ELF-1 (cell line): Measurements from ENCODE around the gene PRKAG2.
A peak's percentile ranks its signal among the peaks of the same experiment; 100 is the strongest.
"Not testable (repeated sequence)": the region's sequence is repeated elsewhere in the genome, so short reads cannot be mapped to it uniquely, and the experiment has no call there.

Experiments used
- DNase-seq: peaks from one replicate; pipeline ENCODE4 v3.0.0-alpha.2; 2016; ENCODE audit warnings: low read depth, low spot score

Gene PRKAG2

DNA sequence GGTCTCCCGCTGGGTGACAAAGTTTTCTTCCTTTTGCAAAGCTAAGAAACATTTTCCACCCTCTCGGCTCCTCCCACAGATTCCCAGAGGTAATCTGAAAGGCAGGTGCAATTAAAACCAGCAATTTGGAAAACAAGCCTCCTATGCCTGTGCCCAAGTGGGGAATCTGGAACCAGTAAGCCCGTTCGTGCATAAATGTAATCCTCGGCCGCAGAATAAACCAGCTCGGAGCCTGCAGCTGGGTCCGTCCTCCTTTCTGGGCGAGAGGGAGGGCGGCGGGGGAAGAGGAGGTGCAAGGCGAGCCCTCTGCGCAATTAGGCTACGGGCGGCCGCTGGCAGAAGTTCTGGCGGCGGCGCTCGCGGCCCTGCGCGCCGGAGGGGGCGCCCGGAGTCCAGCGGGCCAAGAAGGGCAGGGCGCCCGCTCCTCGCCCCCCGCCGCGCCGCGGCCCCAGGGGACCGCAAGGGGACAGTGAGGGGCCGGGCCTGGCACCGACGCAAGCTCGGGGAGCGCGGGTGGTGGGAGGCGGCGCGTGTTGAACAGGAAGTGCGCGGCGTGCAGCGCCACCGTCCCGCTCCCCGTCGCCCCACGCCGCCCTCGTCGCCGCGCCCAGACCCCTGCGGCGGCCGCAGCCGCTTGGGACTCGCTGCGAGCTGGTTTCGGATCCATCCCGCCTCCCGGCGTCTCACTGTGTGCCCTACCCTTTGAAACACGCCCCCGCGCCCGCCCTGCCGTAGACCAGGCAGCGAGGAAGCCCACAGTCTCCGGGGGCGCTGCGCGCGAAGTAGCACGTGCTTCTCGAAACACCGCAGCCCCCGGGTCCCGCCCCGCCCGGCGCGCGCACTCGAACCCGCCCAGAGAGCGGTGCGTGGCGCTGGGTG, at the start of gene PRKAG2:
Gene PRKAG2 (minus strand): TSS at position 217 of the 879 bp plus-strand sequence. CDS start 495 bp downstream, outside the sequence.
- peak; percentile 37 for DNase-seq

DNA sequence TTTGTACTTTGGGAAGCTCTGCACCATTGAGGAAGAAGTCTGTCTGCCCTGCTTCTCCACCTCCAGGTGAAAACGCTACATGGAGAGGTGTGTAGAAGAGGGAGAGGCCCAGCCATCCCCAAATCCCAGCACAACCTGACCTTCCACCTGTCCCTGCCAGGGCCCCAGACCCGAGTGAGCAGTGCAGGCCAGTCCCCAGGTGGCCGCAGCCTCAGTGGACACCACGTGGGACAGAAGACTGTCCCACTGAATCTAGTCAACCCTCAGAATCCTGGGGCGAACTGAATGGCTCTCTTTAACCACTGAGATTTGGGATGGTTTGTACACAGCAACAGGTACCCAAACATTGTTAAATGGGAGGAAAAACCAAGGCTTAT, 49.4 kb upstream of the PRKAG2 start:
- no peak for DNase-seq

DNA sequence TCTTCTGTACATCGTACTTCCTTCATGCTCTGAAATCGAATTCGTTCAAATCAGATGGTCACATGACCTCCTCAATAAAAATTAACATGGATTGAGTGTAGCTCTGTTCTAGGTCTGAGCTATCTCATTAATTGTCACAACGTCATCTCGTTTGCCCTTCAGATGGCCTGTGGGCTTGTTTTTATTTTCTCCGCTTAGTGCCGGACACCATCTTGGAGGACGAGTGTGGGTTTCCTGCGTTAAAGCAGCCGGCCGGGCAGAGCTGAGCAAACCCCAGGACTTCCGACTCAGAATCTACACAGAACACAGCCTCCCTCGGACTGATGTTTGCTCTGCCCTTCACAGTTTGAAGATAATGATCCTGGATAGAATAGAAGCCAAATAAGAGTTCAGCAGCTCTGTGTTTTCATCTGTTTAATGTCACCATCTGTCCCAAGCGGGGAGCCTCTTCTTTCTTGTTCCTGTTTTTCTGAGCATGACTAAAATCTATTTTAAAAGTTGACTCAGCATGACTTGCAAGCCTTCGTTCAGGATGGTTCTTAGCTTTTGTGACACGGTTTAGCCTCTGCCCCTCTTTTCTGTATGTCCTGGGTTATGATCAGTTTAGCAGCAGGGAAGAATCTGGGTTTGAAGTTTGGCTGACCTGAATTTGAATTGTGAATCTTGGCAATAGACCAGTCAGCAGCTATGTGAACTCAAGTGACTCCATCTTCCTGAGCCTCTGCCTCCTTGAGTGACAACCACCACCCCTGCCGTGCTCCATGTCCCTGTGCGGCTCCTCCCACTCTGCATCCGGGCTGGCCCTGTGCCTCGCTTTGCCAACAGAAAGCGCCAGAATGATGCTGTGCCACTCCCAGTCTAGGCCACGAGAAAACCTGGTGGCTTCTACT, 48.8 kb upstream of the PRKAG2 start:
- DNase-seq, result no peak

DNA sequence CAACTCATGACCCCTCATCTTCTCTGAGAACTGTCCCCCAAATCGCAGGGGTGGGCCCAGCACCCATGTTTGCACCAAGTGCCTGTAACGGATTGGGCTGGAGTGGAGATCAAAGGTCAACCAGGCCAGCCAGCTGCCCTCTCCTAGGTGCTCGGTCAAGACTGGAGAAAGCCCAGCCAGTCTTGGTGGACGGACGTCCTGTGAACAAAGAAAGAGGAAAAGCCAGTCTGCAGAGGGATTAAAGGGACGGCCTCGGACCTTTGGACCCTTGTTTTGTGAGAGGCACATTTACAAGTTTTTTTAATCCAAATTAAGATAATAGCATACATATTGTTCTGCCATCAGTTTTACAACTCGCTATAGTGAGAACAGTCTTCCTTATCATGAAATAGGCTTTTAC, 47.6 kb upstream of the PRKAG2 start:
- no peak for DNase-seq

DNA sequence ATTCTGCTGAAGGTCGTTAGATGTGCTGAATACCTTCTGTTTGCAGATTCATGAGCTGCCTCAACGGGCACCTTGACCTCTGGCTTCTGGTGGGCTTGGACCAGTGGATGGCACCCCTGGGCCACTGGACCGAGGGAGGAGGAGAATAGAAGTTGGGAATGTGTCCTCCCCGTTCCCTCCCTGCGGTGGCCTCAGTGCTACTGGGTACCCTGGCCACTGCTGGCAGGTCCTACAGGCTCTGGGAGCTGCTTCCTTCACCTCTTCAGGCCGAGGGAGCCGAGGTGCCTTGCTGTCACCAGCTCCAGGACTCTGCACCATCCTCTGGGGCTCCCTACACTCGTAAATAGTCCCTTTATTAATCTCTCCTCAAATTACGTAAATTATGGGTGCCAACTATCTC, 47.1 kb upstream of the PRKAG2 start:
- DNase-seq, result no peak

DNA sequence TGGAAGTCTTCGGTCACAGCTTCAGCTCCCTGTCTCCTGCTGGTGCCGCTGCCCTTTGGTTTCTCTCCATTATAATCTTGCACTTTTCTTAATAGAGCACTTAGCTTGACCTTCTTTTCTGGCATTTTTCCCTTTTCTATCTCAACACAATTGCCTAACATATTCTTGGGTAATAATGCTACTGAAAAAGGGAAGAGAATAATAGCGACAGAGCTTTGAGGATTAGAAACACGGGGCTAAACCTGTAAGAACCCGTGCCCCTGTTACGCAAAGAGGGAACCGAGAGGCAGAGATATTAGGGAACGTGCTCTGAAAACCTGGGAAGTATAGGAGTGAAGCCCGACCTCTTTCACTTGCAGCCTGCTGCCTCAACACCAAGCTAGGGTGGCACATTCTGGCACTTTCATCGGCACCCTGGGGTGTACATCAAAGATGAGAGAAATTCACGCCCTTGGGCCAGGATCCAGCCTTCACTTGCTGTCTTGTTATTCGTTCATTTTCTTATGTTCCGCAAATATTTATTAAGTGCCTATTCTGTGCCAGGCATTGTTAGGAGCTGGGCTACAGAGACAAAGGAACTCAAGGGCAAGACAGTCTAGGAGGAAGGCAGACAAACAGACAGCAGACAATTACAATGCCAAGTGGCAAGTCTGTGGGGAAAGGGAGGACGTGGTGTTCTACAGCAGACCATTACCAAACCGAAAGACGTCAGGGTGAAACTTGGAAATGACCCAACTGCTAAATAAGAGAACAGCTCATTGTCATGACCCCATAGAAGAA, 46.4 kb upstream of the PRKAG2 start:
- no peak for DNase-seq

DNA sequence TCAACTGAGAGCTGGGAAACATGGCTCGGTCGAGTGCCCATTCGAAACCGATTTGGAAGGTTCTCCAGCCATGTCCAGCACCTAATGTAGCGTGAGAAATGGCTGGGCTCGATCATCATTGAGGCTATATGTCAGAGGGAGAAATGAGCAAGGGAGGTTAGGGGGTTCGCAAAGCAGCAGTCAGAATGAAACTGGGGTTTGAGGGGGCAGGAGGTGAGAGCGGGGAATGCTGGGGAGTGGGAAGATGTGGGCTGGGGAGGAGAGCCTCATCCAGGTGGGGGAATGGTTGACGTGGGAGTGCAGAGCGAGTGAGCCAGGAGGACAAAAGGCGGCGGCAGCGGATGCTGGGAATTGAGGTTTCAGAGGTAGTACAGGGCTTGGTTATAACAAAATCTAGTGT, 44.5 kb upstream of the PRKAG2 start:
- no peak for DNase-seq

DNA sequence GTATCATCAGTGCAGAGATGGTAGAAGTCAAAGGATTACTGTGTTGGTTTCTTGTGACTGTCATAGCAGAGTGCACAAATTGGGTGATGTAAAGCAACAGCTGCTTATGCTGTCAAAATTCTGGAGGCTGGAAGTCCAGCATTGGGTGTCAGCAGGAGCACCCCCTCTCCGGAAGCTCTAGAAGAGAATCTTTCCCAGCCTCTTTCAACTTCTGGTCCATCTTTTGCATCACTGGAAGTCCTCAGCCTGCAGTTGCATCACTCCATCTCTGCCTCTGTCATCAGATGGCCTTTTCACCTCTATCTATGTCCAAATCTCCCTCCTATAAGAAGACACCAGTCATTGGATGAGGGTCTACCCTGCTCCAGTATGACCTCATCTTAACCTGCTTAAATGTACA, 43.6 kb upstream of the PRKAG2 start:
- DNase-seq, result no peak

DNA sequence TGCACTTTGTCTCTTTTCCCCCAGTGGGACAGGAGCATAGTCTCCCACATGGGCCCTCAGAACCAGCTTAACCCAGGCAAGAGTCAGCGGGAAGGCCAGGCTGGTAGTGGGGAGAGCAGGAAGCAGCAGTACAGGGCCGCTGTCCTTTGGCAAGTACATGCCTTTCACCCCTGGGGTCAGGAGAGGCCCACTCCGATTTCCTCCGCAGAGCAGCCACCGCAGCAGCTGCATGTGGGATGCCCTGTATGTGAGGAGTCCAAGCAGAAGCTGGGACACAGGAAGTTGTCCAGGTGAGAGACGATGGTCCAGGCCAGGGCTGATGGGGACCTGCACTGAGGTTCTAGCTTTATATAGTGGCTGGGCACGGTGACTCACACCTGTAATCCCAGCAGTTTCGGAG, 42.7 kb upstream of the PRKAG2 start:
- DNase-seq, result no peak

DNA sequence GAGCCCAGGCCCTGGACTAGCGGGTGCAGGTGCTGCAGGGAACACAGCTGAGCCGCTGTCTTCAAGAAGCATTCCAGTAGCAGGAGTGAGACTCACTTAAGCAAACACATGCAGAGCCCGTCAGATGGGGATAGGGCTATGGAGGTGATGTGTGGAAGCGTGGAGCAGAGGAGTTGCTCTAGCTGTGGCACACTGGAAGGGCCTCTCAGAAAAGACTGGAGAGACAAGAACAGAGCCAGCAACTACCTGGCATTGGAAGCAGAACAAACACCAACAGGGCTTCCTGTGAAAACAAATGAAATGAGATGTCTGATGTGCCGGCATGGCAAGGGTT, 41.6 kb upstream of the PRKAG2 start:
- DNase-seq, result no peak

DNA sequence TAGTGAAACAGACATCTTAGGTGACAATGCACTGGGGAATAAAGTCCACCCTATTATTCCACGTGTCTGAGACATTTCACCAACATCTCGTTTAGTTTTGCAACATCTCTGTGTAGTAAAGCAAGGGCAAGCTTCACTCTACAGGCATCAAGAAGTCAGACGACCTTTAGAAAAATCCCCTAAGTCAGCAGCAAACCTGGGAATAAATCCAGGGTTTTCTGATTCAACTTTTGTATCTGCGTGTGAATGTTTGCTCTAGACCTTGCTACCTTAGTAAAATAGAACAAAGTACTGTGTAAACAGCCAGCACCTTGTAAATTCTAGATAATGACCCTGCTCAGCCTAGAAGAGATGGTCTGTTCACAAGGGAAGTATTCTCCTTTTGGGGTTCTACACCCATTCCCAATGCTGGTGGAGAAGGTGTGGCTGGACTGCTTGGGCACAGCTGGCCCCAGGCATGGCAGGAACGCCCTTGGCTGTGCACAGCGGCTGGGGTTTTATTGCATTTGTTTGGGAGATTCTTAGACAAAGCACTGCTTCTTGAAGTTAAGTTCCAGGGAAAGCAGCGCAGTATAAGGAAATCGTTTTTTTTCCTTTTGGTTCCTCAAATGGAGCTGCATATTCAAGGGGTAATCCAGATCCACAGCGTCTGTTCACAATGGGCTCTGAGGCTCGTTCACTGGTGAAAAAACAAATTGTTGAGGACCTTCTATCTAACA, 41.0 kb upstream of the PRKAG2 start:
- no peak for DNase-seq

DNA sequence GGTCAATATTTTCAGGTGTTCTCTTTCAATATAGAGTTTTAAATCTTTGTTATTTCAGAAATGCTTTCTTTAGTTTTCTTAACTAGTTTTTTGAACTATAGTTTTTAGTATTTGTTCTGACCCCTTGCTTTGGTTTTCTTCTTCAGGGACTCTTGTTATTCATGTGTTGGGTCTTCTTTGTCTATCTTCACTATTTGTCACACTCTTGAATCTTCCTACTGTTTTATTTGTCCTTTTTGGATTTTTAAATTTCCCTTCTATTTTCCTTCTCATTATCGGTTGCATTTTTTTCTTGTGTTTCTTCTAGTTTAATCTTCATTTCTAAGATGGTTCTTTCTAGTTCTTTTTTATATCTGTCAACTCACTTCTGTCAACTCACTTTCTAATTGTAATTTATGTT, 37.1 kb upstream of the PRKAG2 start:
- DNase-seq, result no peak

DNA sequence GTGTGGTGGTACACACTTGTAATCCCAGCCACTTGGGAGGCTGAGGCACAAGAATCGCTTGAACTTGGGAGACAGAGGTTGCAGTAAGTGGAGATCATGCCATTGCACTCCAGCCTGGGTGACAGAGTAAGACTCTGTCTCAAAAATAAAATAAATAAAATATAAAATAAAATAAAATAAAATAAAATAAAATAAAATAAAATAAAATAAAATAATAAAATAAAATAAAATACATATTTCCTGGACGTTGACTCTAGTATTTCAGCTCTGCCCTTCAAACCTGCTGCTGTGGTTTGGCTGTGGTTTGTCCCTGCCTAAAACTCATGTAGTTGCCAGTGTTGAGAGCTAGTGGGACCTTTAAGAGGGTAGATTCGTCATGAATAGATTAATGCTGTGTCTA, 33.7 kb upstream of the PRKAG2 start:
- not testable (repeated sequence) for DNase-seq

DNA sequence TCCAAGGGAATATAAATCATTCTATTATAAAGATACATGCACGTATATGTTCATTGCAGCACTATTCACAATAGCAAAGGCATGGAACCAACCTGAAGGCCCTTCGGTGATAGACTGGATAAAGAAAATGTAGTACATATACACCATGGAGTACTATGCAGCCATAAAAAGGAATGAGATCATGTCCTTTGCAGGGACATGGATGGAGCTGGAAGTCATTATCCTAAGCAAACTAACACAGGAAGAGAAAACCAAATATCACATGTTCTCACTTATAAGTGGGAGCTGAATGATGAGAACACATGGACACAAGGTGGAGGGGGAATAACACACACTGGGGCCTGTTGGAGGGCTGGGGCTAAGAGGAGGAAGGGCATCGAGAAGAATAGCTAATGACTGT, 30.2 kb upstream of the PRKAG2 start:
- not testable (repeated sequence) for DNase-seq

DNA sequence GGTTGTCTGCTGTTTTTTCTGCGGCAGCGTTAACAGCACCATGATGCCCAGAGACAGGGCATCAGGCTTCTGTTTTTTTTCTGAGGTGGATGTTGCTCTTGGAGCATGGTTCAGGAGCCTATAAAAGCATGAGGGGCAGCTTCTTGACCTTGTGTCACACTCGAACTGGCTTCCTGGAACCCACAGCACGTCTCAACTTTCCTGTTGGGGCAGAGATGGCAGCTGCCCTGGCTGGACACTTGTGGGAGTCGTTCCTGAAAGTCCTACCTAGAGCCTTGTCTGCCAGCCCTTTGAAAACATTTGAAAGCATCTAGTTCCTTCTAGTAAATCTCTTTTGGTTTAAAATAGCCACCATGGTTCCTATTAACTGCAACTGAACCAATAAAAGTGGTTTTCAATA, 28.9 kb upstream of the PRKAG2 start:
- no peak for DNase-seq

DNA sequence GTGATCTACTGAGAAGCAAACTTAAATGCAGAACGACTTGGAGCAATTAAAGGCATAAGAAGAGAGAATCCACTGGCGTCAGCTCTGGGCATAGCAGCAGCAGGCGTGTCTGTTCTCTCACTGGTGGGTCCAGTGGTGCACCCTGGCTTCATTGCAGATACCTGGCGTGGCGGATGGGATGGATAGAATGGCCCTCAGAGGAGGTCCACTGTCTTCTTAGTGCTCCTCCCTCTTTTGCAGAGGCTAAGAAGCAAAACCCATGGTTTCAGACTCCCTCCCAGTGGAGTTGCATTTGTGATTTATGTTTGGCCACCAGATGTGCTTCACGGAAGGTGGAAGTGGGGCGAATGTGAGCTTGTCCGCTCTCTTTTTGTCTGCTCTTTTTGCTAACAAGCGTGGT, 28.4 kb upstream of the PRKAG2 start:
- DNase-seq, result no peak

DNA sequence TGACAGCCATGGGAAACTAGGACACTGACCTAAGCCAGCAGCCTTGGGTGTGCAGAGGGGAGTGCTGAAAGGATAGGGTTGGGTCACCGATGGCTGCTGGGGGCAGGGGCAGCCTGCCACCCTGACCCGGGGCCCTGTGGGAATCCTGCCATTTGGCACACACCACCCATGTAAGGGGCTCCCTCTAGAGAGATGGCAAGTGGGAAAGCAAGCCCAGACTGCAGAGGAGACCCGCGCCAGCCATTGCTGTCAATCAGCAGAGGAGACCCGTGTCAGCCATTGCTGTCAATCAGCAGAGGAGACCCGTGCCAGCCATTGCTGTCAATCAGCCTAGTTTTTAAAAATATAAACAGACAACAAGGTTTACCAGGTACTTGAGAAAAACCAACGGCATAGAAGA, 27.4 kb upstream of the PRKAG2 start:
- DNase-seq, result no peak

DNA sequence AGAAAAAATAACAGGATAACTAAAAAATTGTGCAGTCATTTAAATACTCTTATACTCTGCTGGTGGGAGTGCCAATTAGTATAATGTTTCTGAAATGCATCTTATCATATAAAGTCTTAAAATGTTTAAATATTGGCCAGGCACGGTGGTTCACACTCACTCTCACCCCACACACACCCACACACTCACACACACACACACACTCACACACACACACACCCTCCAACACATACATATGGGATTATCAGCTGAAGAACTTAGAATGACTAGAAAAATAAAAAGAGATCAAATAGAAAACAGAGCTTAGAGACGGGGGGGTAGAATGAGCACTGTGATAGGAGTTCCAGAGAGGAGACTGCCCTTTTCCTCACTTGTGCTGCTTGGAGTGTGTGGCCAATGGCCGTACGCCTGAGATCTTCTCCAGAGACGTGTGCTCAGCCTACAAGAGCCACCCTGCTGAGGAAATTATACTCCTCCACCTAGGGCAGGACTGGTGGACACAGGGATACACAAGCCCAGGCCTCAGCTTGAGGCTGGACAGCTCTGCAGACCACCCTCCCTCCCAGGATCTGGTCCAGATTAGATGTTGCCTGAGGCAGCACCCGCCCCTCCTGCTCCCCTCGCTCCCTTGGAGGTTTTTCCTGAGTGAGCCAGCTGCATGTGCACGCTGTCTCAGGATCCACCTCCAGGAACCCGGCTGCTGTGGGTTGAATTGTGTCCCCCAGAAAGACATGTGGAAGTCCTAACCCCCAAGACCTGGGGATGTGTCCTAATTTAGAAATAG, 26.5 kb upstream of the PRKAG2 start:
- no peak for DNase-seq

DNA sequence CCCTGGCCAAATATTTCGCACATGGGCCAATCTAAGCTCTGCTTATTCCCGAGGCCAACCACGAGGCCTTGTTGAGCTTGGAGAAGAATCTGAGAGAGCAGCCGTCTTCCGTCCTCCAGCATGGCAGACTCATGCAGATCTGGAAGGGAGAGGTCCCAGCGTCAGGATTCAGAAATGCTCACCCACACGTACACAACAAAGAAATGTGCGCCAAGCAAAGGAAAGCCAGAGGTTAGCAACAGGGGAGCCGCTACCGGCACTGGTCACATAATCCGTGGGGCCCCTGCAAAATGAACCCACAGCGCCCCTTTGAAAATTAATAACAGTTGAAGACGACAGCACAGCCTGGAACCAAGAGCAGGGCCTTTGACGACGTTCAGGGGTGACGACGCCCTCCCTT, 25.4 kb upstream of the PRKAG2 start:
- DNase-seq, result no peak

DNA sequence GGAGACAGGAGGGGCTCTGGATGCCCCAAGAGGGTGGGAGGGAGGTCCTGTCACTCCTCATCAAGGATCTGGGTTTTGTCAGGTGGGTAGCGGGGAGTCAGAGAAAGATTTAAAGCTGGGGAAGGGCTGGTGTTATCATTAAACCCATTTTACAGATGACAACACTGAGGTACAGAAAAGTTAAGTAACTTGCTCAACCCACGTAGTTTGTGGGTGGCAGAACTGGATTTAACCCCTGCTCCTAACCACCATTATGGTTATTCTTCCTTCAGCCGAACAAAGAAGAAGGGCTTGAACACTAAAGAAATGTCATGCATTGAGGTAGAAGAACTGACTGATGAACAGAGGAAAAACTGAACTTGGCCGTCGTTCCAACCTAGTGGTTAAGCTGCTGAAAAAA, 24.9 kb upstream of the PRKAG2 start:
- no peak for DNase-seq
